ENCODE measurements around the gene UXS1.

- no peak for TF ChIP-seq JUN (IDR thresholded peaks at IDR 0.05; ENCODE audit: borderline replicate concordance, insufficient read depth, insufficient read length, low read depth)
- no peak for TF ChIP-seq CTCF (IDR thresholded peaks at IDR 0.05; ENCODE audit: extremely low read depth in 1 of 2, insufficient read depth in 1 of 2, low read depth in 1 of 2, low read length in 2 of 2)
- no peak for TF ChIP-seq POLR2A (IDR thresholded peaks at IDR 0.05; ENCODE audit: low read depth, low read length)
- TF ChIP-seq EZH2 (IDR thresholded peaks at IDR 0.05; ENCODE audit: borderline replicate concordance, low read depth, low read length, severe bottlenecking): no peak
- no peak for TF ChIP-seq POLR2AphosphoS5 (IDR thresholded peaks at IDR 0.05; ENCODE audit: insufficient read depth, low read depth, low read length)
- TF ChIP-seq MAX (IDR thresholded peaks at IDR 0.05; ENCODE audit: insufficient read depth, insufficient read length): no peak
- TF ChIP-seq FOS (IDR thresholded peaks at IDR 0.05; ENCODE audit: borderline replicate concordance, insufficient read depth, low read length): no peak
Observed at GRCh38 chr2:106177581-106177980, 16.5 kb downstream of the UXS1 start.
